ENCODE data around the gene ADM5. TPM values are rescaled to one million over a fixed set of nuclear protein-coding genes. Genes with fewer than 3 reads are reported as not detected.

The ADM5 gene
- total RNA-seq, 1 experiment from 2014 or later = 4.7 TPM

DNA sequence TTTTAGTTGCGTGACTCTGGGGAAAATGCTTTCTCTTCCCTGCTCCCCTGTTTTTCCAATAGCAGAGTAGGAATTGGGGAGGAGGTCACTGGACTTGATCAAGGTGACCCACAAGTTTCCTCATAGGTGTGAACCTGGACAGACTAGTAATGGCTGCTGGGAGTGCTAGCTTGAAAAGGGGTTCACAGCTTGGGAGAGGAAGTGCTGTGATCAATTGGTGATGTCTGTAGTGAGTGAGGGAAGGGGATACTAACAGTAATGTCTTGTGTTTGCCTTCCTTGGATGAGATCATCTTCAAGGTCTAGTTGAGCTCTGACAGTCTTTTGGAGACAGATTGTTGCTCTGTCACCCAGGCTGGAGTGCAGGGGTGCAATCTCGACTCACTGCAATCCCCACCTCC, 21.9 kb upstream of the ADM5 start:
- TF ChIP-seq TCF7L2 (IDR thresholded peaks at IDR 0.05; ENCODE audit: low read depth, low read length) = no peak
- TF ChIP-seq, protein P1, sequence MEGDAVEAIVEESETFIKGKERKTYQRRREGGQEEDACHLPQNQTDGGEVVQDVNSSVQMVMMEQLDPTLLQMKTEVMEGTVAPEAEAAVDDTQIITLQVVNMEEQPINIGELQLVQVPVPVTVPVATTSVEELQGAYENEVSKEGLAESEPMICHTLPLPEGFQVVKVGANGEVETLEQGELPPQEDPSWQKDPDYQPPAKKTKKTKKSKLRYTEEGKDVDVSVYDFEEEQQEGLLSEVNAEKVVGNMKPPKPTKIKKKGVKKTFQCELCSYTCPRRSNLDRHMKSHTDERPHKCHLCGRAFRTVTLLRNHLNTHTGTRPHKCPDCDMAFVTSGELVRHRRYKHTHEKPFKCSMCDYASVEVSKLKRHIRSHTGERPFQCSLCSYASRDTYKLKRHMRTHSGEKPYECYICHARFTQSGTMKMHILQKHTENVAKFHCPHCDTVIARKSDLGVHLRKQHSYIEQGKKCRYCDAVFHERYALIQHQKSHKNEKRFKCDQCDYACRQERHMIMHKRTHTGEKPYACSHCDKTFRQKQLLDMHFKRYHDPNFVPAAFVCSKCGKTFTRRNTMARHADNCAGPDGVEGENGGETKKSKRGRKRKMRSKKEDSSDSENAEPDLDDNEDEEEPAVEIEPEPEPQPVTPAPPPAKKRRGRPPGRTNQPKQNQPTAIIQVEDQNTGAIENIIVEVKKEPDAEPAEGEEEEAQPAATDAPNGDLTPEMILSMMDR (IDR thresholded peaks at IDR 0.05) = no peak
- TF ChIP-seq POLR2AphosphoS5 (IDR thresholded peaks at IDR 0.05; ENCODE audit: low read depth, low read length) = no peak
- TF ChIP-seq, protein P2, sequence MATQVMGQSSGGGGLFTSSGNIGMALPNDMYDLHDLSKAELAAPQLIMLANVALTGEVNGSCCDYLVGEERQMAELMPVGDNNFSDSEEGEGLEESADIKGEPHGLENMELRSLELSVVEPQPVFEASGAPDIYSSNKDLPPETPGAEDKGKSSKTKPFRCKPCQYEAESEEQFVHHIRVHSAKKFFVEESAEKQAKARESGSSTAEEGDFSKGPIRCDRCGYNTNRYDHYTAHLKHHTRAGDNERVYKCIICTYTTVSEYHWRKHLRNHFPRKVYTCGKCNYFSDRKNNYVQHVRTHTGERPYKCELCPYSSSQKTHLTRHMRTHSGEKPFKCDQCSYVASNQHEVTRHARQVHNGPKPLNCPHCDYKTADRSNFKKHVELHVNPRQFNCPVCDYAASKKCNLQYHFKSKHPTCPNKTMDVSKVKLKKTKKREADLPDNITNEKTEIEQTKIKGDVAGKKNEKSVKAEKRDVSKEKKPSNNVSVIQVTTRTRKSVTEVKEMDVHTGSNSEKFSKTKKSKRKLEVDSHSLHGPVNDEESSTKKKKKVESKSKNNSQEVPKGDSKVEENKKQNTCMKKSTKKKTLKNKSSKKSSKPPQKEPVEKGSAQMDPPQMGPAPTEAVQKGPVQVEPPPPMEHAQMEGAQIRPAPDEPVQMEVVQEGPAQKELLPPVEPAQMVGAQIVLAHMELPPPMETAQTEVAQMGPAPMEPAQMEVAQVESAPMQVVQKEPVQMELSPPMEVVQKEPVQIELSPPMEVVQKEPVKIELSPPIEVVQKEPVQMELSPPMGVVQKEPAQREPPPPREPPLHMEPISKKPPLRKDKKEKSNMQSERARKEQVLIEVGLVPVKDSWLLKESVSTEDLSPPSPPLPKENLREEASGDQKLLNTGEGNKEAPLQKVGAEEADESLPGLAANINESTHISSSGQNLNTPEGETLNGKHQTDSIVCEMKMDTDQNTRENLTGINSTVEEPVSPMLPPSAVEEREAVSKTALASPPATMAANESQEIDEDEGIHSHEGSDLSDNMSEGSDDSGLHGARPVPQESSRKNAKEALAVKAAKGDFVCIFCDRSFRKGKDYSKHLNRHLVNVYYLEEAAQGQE (IDR thresholded peaks at IDR 0.05; ENCODE audit: insufficient read depth in 1 of 2, low read depth in 2 of 2, low read length in 1 of 2) = no peak
- TF ChIP-seq SIN3A (IDR thresholded peaks at IDR 0.05; ENCODE audit: borderline replicate concordance, insufficient read depth, low read depth, low read length) = no peak
- DNase-seq (ENCODE audit: low read depth, low spot score) (no peak), ATAC-seq (no peak)
- BruUV-seq (replicated peaks) = no TSS peak
- in situ Hi-C loops (cut with HindIII; ENCODE audit: low pct_unique_long_range_greater_than_20kb, low sequenced_read_pairs) (no loop called here), intact Hi-C loops (cut with micrococcal nuclease; ENCODE audit: unreplicated experiment) (no loop called here)
- CTCF ChIA-PET = no interaction called here
- POLR2A ChIA-PET = no interaction called here
- Histone ChIP-seq H3K27ac (ENCODE audit: low read length) (peak overlapping the region; percentile 34; the same call in 1 of the 2 replicates), H3K4me1 (ENCODE audit: control insufficient read depth, insufficient read depth, low read length) (peaks cover 6% of the 10 kb centered on the region; the same call in 1 of the 2 replicates), H3K9me3 (ENCODE audit: control insufficient read depth, insufficient read depth, low read depth, low read length) (no peaks in the 10 kb centered on the region), H3K4me3 (ENCODE audit: low read depth in 2 of 2, low read length in 2 of 2) (no peak overlapping the region), H3K36me3 (ENCODE audit: control insufficient read depth, insufficient read depth, low read length) (peaks cover 10% of the 10 kb centered on the region; the same call in 1 of the 2 replicates), H3K27me3 (ENCODE audit: control insufficient read depth, insufficient read depth, low read length) (no peaks in the 10 kb centered on the region)

DNA sequence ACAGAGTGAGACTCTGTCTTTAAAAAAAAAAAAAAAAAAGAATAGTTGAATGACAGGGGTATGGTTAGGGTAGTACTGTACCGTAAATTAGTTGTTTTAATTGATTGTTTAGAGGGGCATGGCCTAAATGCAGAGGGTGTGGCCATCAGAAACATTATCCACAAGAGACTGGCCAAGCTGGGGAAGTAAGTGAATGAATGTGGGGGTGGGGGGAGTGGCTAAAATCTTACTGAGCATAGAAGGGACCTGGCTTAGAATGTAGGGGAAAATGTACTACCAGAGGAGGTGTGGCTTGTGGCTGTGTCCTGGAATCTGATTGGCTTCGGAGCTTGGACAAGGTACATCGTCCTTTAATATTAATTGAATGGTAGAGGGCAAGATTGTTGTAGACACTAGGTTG, 19.9 kb upstream of the ADM5 start:
- ATAC-seq (no peak), DNase-seq (ENCODE audit: low read depth, low spot score) (no peak)
- CTCF ChIA-PET = no interaction called here
- Histone ChIP-seq H3K4me3 (ENCODE audit: low read depth in 2 of 2, low read length in 2 of 2) (no peak overlapping the region), H3K27me3 (ENCODE audit: control insufficient read depth, insufficient read depth, low read length) (no peaks in the 10 kb centered on the region), H3K4me1 (ENCODE audit: control insufficient read depth, insufficient read depth, low read length) (peaks cover 6% of the 10 kb centered on the region; the same call in 1 of the 2 replicates), H3K27ac (ENCODE audit: low read length) (no peak overlapping the region), H3K36me3 (ENCODE audit: control insufficient read depth, insufficient read depth, low read length) (peaks cover 10% of the 10 kb centered on the region; the same call in 1 of the 2 replicates), H3K9me3 (ENCODE audit: control insufficient read depth, insufficient read depth, low read depth, low read length) (no peaks in the 10 kb centered on the region)
- in situ Hi-C loops (cut with HindIII; ENCODE audit: low pct_unique_long_range_greater_than_20kb, low sequenced_read_pairs) (no loop called here), intact Hi-C loops (cut with micrococcal nuclease; ENCODE audit: unreplicated experiment) (no loop called here)
- TF ChIP-seq TCF7L2 (IDR thresholded peaks at IDR 0.05; ENCODE audit: low read depth, low read length) (no peak), SIN3A (IDR thresholded peaks at IDR 0.05; ENCODE audit: borderline replicate concordance, insufficient read depth, low read depth, low read length) (no peak), POLR2AphosphoS5 (IDR thresholded peaks at IDR 0.05; ENCODE audit: low read depth, low read length) (no peak)
- TF ChIP-seq, protein P1 (IDR thresholded peaks at IDR 0.05) = no peak
- TF ChIP-seq, protein P2 (IDR thresholded peaks at IDR 0.05; ENCODE audit: insufficient read depth in 1 of 2, low read depth in 2 of 2, low read length in 1 of 2) = no peak
- BruUV-seq (replicated peaks) = no TSS peak
- POLR2A ChIA-PET = no interaction called here

Measured in Panc1 (cell line).